ENCODE measurements around the gene GLRX.

DNA sequence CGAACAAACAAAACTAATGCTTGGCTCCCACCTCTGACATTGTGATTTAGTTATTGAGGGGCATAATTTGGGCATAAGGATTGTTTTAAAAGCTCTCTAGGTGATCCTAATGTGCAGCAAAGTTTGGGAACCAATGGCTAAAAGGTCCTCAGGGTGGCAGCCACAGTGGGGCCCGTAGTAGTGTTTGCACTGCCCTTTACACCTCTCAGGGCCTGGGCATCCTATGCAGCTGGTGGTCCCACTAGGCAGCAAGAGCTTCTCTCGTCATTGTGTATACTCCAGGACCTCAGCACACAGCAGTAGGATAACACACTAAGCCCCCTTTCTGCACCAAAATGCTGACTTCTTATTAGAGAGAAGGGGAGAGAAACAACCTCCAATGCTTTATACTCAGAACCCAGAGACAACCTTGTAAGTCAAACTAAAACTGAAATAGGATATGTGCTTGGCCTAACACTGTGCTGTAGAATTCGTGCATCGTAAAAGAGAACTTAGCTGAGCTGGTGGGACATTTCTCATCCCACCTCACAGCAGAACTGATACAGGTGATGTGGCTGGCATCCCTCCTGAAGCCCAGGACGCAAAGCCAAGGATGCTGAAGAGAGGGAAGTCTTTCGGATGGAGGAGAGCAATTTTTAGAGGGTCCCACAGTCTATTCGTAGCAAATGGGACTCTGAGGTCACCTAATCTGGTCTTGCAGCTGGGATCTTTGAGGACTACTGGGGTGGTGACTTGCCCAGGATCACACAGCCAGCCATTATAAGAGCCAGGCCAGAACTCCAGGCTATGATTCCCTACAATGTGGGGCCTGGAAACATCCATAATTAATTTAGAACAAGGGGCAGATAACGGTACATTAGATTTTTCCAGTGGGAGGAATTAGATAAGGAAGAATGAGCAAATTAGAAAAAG is 1.2 kb downstream of the GLRX start:
- TF ChIP-seq, protein P1, sequence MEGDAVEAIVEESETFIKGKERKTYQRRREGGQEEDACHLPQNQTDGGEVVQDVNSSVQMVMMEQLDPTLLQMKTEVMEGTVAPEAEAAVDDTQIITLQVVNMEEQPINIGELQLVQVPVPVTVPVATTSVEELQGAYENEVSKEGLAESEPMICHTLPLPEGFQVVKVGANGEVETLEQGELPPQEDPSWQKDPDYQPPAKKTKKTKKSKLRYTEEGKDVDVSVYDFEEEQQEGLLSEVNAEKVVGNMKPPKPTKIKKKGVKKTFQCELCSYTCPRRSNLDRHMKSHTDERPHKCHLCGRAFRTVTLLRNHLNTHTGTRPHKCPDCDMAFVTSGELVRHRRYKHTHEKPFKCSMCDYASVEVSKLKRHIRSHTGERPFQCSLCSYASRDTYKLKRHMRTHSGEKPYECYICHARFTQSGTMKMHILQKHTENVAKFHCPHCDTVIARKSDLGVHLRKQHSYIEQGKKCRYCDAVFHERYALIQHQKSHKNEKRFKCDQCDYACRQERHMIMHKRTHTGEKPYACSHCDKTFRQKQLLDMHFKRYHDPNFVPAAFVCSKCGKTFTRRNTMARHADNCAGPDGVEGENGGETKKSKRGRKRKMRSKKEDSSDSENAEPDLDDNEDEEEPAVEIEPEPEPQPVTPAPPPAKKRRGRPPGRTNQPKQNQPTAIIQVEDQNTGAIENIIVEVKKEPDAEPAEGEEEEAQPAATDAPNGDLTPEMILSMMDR (IDR thresholded peaks at IDR 0.05) = no peak
- TF ChIP-seq ZFX (IDR thresholded peaks at IDR 0.05; ENCODE audit: borderline replicate concordance) = no peak

All from 22Rv1 (cell line).